ENCODE results near the gene ST6GAL1. TPM values are rescaled to one million over a fixed set of nuclear protein-coding genes. Genes with fewer than 3 reads are reported as not detected.

ST6GAL1 gene
- total and polyA plus RNA-seq, 2 of the 13 experiments (the other 11 are each of a cell fraction or from before 2014, with no cell fraction given) = 79.9 to 164 TPM

GRCh38 chr3:186974824-186975313 is 44.5 kb downstream of the ST6GAL1 start (continued):
- TF ChIP-seq ZSCAN30 (CRISPR knock-in tag; IDR thresholded peaks at IDR 0.05) (no peak), SMARCE1 (IDR thresholded peaks at IDR 0.05; ENCODE audit: borderline replicate concordance) (no peak), ZNF510 (CRISPR knock-in tag; IDR thresholded peaks at IDR 0.05; ENCODE audit: low read depth) (peak; percentile 68; the same call in 1 of the 2 replicates), THAP7 (CRISPR knock-in tag; IDR thresholded peaks at IDR 0.05) (no peak), ZNF792 (CRISPR knock-in tag; IDR thresholded peaks at IDR 0.05) (peak; percentile 48; the same call in 1 of the 2 replicates), ZNF234 (CRISPR knock-in tag; conservative IDR thresholded peaks at IDR 0.05) (no peak), LRRFIP1 (CRISPR knock-in tag; conservative IDR thresholded peaks at IDR 0.05) (no peak), ZNF326 (CRISPR knock-in tag; IDR thresholded peaks at IDR 0.05; ENCODE audit: borderline replicate concordance) (no peak), FOXO1 (CRISPR knock-in tag; IDR thresholded peaks at IDR 0.05) (peak; percentile 89; the same call in 1 of the 2 replicates), EEA1 (CRISPR knock-in tag; IDR thresholded peaks at IDR 0.05; ENCODE audit: borderline replicate concordance) (no peak), PRDM4 (CRISPR knock-in tag; IDR thresholded peaks at IDR 0.05; ENCODE audit: borderline replicate concordance) (no peak), KDM4B (CRISPR knock-in tag; IDR thresholded peaks at IDR 0.05) (no peak), RBFOX2 (IDR thresholded peaks at IDR 0.05; ENCODE audit: low read depth, low read length) (no peak), ZNF501 (CRISPR knock-in tag; IDR thresholded peaks at IDR 0.05) (peak; percentile 76), TMF1 (CRISPR knock-in tag; IDR thresholded peaks at IDR 0.05; ENCODE audit: low read depth) (no peak), ZNF644 (CRISPR knock-in tag; IDR thresholded peaks at IDR 0.05; ENCODE audit: low read depth) (peak; percentile 84; the same call in 1 of the 2 replicates), THAP9 (CRISPR knock-in tag; IDR thresholded peaks at IDR 0.05; ENCODE audit: borderline replicate concordance) (peak; percentile 29; the same call in 1 of the 2 replicates), MLXIP (CRISPR knock-in tag; IDR thresholded peaks at IDR 0.05; ENCODE audit: borderline replicate concordance) (no peak)

All from HepG2 (cell line).